HL-60 (cell line): ENCODE measurements around the gene LDB3.

Experiments used
- DNase-seq, 2 experiments: peaks; one replicate each; pipeline ENCODE4 v3.0.0-alpha.2; 2010 to 2020; ENCODE audit warnings: low read depth in 1 of 2, low spot score in 1 of 2
- H3K27ac ChIP-seq: fragments of 250-450 bp; sonication (Bioruptor Pico); replicated peaks from 2 replicates; pipeline ENCODE4 v1.5.1; 2020; ENCODE audit warnings: mild to moderate bottlenecking, moderate library complexity
- H3K27me3 ChIP-seq: fragments of 250-450 bp; sonication (Bioruptor Pico); 2 replicates; pipeline ENCODE4 v1.5.1; 2021; ENCODE audit warnings: mild to moderate bottlenecking, moderate library complexity; ENCODE audit not compliant: insufficient read depth, poor library complexity, severe bottlenecking
- H3K4me3 ChIP-seq: replicated peaks from 2 replicates; pipeline ENCODE4 v1.5.1; 2011; ENCODE audit warnings: mild to moderate bottlenecking, control low read depth, low read length; ENCODE audit not compliant: insufficient read depth
- GABPA ChIP-seq: IDR thresholded peaks from 2 replicates; pipeline ENCODE4 v1.6.1; 2012; ENCODE audit warnings: low read depth
- POLR2AphosphoS5 ChIP-seq: IDR thresholded peaks from 2 replicates; pipeline ENCODE4 v1.6.1; 2012; ENCODE audit warnings: low read depth
- SPI1 ChIP-seq: IDR thresholded peaks from 2 replicates; pipeline ENCODE4 v1.6.1; 2012; ENCODE audit warnings: low read depth, mild to moderate bottlenecking, borderline replicate concordance
- TF ChIP-seq, protein P1 (sequence below): IDR thresholded peaks from 2 replicates; pipeline ENCODE4 v1.6.1; 2012; ENCODE audit warnings: low read depth; ENCODE audit not compliant: insufficient replicate concordance
- TF ChIP-seq, protein P2 (sequence below): IDR thresholded peaks from one replicate; pipeline ENCODE4 v1.5.1; 2011; ENCODE audit warnings: low read length, control low read depth, inconsistent platforms; ENCODE audit not compliant: insufficient read depth

The LDB3 gene

DNA sequence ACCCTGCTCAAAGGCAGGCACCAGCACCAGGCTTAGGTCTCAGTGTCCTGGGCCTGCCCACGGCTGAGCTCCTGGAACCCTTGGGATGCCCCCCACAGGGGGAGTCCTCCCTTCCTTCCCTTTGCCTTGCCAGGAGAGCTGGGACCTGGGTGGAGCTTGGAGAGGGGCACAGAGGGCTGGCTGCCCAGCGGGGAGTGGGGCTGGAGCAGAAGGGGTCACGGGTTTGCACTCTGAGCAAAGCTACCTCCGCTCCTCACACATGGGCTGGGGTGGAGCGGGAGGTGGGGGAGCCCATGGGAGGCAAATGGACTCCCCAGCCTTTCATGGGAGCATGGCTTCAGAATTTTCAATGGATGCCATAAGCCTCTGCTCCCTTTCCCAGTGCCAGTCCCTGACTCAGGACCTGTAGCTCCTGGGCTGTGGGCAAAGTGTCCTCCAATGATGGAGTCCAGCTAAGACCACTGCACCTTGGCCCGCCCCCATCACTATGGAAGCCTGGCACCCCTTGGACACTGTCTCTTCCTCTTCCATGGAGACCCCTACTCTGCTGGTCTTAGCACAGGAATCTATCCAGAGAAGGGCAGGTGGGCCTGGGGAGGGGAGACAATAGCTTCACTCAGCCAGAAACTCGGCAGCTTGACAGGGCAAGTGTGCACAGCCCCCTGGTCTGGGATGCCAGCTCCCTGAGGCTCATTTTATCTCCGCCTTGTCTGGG is 39.9 kb downstream of the LDB3 start:
- no peak for TF ChIP-seq POLR2AphosphoS5
- TF ChIP-seq, protein P1, sequence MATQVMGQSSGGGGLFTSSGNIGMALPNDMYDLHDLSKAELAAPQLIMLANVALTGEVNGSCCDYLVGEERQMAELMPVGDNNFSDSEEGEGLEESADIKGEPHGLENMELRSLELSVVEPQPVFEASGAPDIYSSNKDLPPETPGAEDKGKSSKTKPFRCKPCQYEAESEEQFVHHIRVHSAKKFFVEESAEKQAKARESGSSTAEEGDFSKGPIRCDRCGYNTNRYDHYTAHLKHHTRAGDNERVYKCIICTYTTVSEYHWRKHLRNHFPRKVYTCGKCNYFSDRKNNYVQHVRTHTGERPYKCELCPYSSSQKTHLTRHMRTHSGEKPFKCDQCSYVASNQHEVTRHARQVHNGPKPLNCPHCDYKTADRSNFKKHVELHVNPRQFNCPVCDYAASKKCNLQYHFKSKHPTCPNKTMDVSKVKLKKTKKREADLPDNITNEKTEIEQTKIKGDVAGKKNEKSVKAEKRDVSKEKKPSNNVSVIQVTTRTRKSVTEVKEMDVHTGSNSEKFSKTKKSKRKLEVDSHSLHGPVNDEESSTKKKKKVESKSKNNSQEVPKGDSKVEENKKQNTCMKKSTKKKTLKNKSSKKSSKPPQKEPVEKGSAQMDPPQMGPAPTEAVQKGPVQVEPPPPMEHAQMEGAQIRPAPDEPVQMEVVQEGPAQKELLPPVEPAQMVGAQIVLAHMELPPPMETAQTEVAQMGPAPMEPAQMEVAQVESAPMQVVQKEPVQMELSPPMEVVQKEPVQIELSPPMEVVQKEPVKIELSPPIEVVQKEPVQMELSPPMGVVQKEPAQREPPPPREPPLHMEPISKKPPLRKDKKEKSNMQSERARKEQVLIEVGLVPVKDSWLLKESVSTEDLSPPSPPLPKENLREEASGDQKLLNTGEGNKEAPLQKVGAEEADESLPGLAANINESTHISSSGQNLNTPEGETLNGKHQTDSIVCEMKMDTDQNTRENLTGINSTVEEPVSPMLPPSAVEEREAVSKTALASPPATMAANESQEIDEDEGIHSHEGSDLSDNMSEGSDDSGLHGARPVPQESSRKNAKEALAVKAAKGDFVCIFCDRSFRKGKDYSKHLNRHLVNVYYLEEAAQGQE = no peak
- TF ChIP-seq, protein P2, sequence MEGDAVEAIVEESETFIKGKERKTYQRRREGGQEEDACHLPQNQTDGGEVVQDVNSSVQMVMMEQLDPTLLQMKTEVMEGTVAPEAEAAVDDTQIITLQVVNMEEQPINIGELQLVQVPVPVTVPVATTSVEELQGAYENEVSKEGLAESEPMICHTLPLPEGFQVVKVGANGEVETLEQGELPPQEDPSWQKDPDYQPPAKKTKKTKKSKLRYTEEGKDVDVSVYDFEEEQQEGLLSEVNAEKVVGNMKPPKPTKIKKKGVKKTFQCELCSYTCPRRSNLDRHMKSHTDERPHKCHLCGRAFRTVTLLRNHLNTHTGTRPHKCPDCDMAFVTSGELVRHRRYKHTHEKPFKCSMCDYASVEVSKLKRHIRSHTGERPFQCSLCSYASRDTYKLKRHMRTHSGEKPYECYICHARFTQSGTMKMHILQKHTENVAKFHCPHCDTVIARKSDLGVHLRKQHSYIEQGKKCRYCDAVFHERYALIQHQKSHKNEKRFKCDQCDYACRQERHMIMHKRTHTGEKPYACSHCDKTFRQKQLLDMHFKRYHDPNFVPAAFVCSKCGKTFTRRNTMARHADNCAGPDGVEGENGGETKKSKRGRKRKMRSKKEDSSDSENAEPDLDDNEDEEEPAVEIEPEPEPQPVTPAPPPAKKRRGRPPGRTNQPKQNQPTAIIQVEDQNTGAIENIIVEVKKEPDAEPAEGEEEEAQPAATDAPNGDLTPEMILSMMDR = no peak
- TF ChIP-seq SPI1 = no peak
- no peak for TF ChIP-seq GABPA
- H3K27me3 ChIP-seq = no peaks in the 10 kb centered on the region
- H3K27ac ChIP-seq = no peak overlapping the region
- no peak overlapping the region for H3K4me3 ChIP-seq
- no peak for DNase-seq

- Histone ChIP-seq H3K27me3 (no peaks in the 10 kb centered on the region), H3K4me3 (no peak overlapping the region), H3K27ac (no peak overlapping the region)
- TF ChIP-seq GABPA (no peak), POLR2AphosphoS5 (no peak), SPI1 (no peak)
- TF ChIP-seq, protein P2 = no peak
- TF ChIP-seq, protein P1 = no peak
- DNase-seq = no peak
These were observed 40.6 kb downstream of the LDB3 start for GRCh38 chr10:86708783-86709380.

GRCh38 chr10:86709396-86710185 is 41.3 kb downstream of the LDB3 start:
- Histone ChIP-seq H3K27me3 (no peaks in the 10 kb centered on the region), H3K4me3 (no peak overlapping the region), H3K27ac (no peak overlapping the region)
- DNase-seq = no peak
- TF ChIP-seq, protein P2 = no peak
- TF ChIP-seq SPI1 (no peak), GABPA (no peak), POLR2AphosphoS5 (no peak)
- TF ChIP-seq, protein P1 = no peak
